Measurements from ENCODE around the gene GRIN2A.

Gene GRIN2A

DNA sequence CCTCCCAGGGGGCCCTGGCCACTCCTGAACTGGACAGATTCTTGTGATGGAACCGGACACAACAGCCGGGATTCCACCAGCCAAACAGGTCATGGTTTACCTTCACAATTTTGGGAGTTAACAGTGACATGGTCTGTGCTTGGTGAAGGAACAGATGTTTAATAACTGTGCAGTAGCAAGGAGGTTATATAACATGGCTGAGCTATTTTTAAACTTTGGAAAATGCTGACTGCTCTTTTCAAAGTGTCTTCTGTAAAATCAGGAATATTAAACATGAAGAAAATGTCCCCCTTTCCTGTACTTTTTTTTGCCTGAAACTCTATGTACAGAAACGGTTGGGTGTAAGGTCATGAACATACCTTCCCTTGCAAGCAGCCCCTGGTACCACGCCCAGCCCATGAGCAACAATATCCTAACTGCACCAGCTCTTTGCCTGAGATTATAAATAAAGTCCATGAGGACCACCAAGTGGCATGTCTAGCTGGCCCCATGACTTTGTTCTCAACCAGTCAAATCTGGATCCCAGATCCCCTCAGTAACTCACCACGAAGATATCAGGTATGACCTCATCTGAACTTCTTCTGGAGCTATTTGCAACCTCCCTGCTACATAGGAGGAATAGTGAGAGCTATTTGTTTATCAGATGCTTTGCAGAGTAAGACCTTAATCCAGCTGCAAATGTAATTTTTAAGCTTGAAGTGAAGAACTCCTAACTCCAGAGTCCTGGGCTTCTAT is 249.1 kb downstream of the GRIN2A start:
- TF ChIP-seq, protein P1, sequence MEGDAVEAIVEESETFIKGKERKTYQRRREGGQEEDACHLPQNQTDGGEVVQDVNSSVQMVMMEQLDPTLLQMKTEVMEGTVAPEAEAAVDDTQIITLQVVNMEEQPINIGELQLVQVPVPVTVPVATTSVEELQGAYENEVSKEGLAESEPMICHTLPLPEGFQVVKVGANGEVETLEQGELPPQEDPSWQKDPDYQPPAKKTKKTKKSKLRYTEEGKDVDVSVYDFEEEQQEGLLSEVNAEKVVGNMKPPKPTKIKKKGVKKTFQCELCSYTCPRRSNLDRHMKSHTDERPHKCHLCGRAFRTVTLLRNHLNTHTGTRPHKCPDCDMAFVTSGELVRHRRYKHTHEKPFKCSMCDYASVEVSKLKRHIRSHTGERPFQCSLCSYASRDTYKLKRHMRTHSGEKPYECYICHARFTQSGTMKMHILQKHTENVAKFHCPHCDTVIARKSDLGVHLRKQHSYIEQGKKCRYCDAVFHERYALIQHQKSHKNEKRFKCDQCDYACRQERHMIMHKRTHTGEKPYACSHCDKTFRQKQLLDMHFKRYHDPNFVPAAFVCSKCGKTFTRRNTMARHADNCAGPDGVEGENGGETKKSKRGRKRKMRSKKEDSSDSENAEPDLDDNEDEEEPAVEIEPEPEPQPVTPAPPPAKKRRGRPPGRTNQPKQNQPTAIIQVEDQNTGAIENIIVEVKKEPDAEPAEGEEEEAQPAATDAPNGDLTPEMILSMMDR (IDR thresholded peaks at IDR 0.05; ENCODE audit: extremely low read depth, missing control alignments) = no peak
- DNase-seq (ENCODE audit: low spot score) = no peak

DNA sequence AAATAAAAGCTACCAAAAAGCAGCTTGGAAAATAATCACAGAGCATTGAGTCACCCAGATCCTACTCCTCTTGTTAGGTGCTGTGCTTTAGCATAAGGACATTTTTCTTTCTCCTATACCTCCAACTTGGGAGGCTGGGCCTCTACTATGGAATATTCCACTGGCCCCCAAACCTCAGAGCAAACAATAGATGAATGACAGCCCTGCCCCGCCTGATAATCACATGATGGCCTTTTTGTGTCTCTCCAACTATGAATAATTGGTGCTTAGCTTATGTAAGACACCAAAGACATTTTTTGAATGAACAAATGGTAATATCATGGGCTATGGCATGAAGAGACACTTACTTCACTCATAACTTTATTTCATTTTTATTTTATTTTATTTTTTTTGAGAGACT is 250.2 kb downstream of the GRIN2A start:
- DNase-seq (ENCODE audit: low spot score) = no peak
- TF ChIP-seq, protein P1 (IDR thresholded peaks at IDR 0.05; ENCODE audit: extremely low read depth, missing control alignments) = no peak

DNA sequence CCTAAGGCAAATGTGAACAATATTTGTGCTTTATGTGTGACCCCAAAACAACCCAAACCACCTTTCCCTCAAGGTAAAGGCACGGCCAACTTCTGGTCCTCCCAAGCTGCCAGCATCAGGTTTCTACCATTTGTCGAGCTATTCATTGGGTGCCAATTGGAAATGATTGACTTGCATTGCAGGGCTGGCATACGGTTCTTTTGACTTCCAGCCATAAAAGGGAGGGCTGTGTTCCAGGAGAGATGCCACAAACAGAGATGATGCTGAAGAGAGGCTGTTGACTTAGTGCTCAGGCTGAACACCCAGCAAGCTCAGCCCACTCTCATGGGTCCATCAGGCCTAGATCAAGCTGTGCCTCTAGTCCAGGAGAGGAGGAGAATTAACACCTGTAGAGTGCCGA is 252.4 kb downstream of the GRIN2A start:
- TF ChIP-seq, protein P1 (IDR thresholded peaks at IDR 0.05; ENCODE audit: extremely low read depth, missing control alignments) = no peak
- DNase-seq (ENCODE audit: low spot score) = no peak

DNA sequence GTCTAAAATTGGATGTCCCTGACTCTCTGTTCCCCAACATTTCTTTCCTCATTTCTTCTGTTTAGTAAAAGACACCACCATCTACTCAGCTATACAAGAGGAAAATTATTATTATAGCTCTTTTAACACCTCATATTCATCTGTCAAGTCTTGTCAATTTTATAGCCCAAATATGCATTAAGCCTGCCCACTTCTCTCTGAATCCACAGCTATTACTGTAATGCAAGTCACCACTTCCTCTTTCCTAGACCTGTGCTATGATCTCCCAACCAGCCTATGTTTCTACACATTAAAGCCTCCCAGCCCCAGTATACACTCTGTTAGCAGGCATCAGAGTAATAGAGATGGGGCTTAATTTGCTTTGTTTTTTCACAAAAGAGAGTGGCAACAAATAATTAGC is 252.9 kb downstream of the GRIN2A start:
- peak; percentile 22 for DNase-seq (ENCODE audit: low spot score)
- TF ChIP-seq, protein P1 (IDR thresholded peaks at IDR 0.05; ENCODE audit: extremely low read depth, missing control alignments) = no peak

DNA sequence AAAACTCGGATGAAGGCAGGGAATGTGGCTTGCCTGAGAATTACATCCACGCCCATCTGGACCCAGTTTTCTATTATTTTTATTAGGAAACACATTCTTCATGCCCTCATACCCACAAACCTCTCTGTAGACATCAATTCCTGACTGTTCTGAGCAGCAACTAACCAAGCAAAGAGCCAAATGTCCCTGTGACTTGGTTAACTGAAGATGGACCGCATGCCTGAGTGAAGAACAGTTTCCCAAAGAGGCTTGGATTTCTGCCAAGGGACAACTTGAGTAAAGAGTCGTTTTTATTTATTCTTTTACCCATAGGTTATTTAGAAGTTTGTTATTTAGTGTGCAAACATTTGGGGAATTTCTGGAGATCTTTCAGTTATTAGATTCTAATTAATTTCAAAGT is 259.8 kb downstream of the GRIN2A start:
- DNase-seq (ENCODE audit: low spot score) = no peak
- TF ChIP-seq, protein P1 (IDR thresholded peaks at IDR 0.05; ENCODE audit: extremely low read depth, missing control alignments) = no peak

DNA sequence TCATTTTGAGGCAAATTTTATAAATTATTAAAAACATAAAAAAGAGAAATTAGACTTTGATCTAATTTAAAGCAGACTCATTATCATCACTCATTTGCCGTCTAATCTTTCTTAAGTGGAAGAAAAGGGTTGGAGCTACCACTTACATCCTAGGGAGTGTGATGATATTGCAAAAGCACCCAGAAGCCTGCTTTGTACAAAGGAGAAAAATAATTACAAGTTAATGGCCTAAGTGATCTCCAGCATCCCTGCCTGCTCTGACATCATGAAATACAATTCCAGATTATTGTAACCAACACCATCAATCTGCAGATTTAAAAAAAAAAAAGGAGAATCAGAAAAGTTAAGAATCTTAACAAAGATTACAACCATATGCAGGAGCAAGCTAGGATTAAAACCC is 260.2 kb downstream of the GRIN2A start:
- TF ChIP-seq, protein P1 (IDR thresholded peaks at IDR 0.05; ENCODE audit: extremely low read depth, missing control alignments) = no peak
- no peak for DNase-seq (ENCODE audit: low spot score)

DNA sequence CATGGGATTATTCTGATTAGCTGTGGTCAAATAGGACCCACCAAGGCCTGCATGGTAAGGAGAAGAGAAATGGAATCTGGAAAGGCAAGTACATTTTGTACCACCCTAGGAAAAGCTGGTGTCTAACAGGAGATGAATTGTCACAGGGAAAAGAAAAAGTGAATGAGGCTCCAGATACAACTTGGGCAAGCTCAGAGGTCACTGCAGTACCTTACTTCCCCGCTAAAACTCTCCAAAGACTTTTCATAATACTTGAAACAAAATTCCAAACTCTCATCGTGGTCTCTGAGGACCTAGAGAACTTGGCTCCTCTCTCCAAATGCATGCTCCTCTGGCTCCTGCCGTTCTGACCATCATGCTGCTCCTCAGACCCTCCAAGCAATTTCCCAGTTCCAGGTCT is 262.8 kb downstream of the GRIN2A start:
- DNase-seq (ENCODE audit: low spot score) = no peak
- TF ChIP-seq, protein P1 (IDR thresholded peaks at IDR 0.05; ENCODE audit: extremely low read depth, missing control alignments) = no peak

Data from GM20000 (cell line).